Eye (tissue), 1 donor: Measurements from ENCODE around the gene NDST4.

Experiments
- DNase-seq: peaks from one replicate; pipeline ENCODE4 v3.0.0-alpha.2; 2015

Gene NDST4

GRCh38 chr4:114782415-114783214 lies 330.8 kb downstream of the NDST4 start:
- DNase-seq: peak; percentile 54

DNA sequence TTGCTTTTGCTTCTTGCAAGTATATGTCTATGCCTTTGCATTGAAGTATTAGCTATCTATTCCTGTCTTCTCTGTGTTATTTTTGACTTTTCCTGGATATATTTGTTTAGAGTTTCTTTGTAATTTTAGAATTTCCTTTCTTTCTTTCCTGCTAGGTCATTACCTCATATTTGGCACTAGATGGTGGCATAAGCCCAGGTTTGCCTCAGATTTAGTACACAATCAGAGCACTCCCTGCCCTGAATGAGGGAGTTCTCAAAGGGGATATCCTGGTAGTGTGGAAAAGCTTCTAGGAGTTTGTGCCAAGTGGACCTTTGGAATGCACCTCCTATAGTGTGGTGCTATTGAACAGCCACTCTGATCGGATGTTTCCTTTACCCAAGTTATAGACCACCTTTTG lies 333.2 kb downstream of the NDST4 start:
- DNase-seq: peak; percentile 70
